HG03457 (cell line): ENCODE results near the gene DOCK2.
"Not testable (repeated sequence)": the region's sequence is repeated elsewhere in the genome, so short reads cannot be mapped to it uniquely, and the experiment has no call there.

Source experiments
- ATAC-seq: cut with Tn5 transposase; IDR thresholded peaks from one replicate; pipeline ENCODE4 v1.9.1; 2021; ENCODE audit warnings: moderate number of reproducible peaks; ENCODE audit not compliant: unreplicated experiment

The DOCK2 gene

GRCh38 chr5:169637085-169637548 lies at the start of gene DOCK2:
DOCK2 (plus strand) TSS chr5:169637275; CDS start chr5:169637327, 52 bp downstream.
- ATAC-seq: peak; percentile 92

- no peak for ATAC-seq
These were observed 46.5 kb upstream of the DOCK2 start for GRCh38 chr5:169590602-169591001.

GRCh38 chr5:169591636-169592035 lies 45.4 kb upstream of the DOCK2 start:
- no peak for ATAC-seq

- ATAC-seq: no peak
These were observed 44.0 kb upstream of the DOCK2 start for GRCh38 chr5:169592937-169593650.

- ATAC-seq: no peak
These were observed 41.8 kb upstream of the DOCK2 start for GRCh38 chr5:169595172-169595820.

- ATAC-seq: no peak
These were observed 37.6 kb upstream of the DOCK2 start for GRCh38 chr5:169599451-169599850.

GRCh38 chr5:169602535-169602934 lies 34.5 kb upstream of the DOCK2 start:
- no peak for ATAC-seq

GRCh38 chr5:169606279-169606678 lies 30.8 kb upstream of the DOCK2 start:
- ATAC-seq: no peak

GRCh38 chr5:169607882-169608281 lies 29.2 kb upstream of the DOCK2 start:
- no peak for ATAC-seq

- ATAC-seq: no peak
These were observed 27.4 kb upstream of the DOCK2 start for GRCh38 chr5:169609716-169610115.

- no peak for ATAC-seq
These were observed 26.5 kb upstream of the DOCK2 start for GRCh38 chr5:169610606-169611005.

- no peak for ATAC-seq
These were observed 21.5 kb upstream of the DOCK2 start for GRCh38 chr5:169615561-169615960.

- ATAC-seq: not testable (repeated sequence)
These were observed 12.8 kb upstream of the DOCK2 start for GRCh38 chr5:169624307-169624706.

GRCh38 chr5:169626779-169627178 lies 10.3 kb upstream of the DOCK2 start:
- ATAC-seq: no peak

- ATAC-seq: no peak
These were observed 9.5 kb upstream of the DOCK2 start for GRCh38 chr5:169627551-169627950.

- ATAC-seq: no peak
These were observed 8.2 kb upstream of the DOCK2 start for GRCh38 chr5:169628892-169629291.

- no peak for ATAC-seq
These were observed 7.1 kb upstream of the DOCK2 start for GRCh38 chr5:169629847-169630548.

GRCh38 chr5:169631360-169631759 lies 5.7 kb upstream of the DOCK2 start:
- ATAC-seq: no peak

- no peak for ATAC-seq
These were observed 4.1 kb upstream of the DOCK2 start for GRCh38 chr5:169632946-169633345.

- ATAC-seq: no peak
These were observed 2.5 kb upstream of the DOCK2 start for GRCh38 chr5:169634606-169635005.

- ATAC-seq: no peak
These were observed 1.1 kb upstream of the DOCK2 start for GRCh38 chr5:169635936-169636335.
